HG03103 (cell line): ENCODE results near the gene LHX6.

Experiments
- ATAC-seq: cut with Tn5 transposase; IDR thresholded peaks from one replicate; pipeline ENCODE4 v1.9.1; 2021; ENCODE audit warnings: low read depth; ENCODE audit not compliant: unreplicated experiment

LHX6 gene

GRCh38 chr9:122192914-122193525 is 35.7 kb downstream of the LHX6 start:
- ATAC-seq, result no peak

- ATAC-seq, result no peak
These were observed 36.4 kb downstream of the LHX6 start for GRCh38 chr9:122192261-122192875.

GRCh38 chr9:122191584-122191983 is 37.2 kb downstream of the LHX6 start:
- ATAC-seq, result no peak

GRCh38 chr9:122190597-122191381 is 38.0 kb downstream of the LHX6 start:
- ATAC-seq, result no peak

GRCh38 chr9:122188369-122188768 is 40.4 kb downstream of the LHX6 start:
- ATAC-seq, result no peak

GRCh38 chr9:122186777-122187470 is 41.8 kb downstream of the LHX6 start:
- no peak for ATAC-seq

GRCh38 chr9:122186301-122186700 is 42.5 kb downstream of the LHX6 start:
- no peak for ATAC-seq

- no peak for ATAC-seq
These were observed 44.2 kb downstream of the LHX6 start for GRCh38 chr9:122184551-122184950.

GRCh38 chr9:122183501-122183900 is 45.3 kb downstream of the LHX6 start:
- no peak for ATAC-seq

- no peak for ATAC-seq
These were observed 48.1 kb downstream of the LHX6 start for GRCh38 chr9:122180633-122181032.

- no peak for ATAC-seq
These were observed 49.1 kb downstream of the LHX6 start for GRCh38 chr9:122179690-122180074.

GRCh38 chr9:122179054-122179689 is 49.6 kb downstream of the LHX6 start:
- no peak for ATAC-seq

- ATAC-seq, result no peak
These were observed 51.8 kb downstream of the LHX6 start for GRCh38 chr9:122176916-122177315.

- no peak for ATAC-seq
These were observed 55.1 kb downstream of the LHX6 start for GRCh38 chr9:122173670-122174069.

GRCh38 chr9:122172131-122172530 is 56.6 kb downstream of the LHX6 start:
- no peak for ATAC-seq

GRCh38 chr9:122168356-122168755 is 60.4 kb downstream of the LHX6 start:
- ATAC-seq, result no peak

GRCh38 chr9:122164286-122164685 is 64.5 kb downstream of the LHX6 start:
- ATAC-seq, result no peak

- no peak for ATAC-seq
These were observed 66.3 kb downstream of the LHX6 start for GRCh38 chr9:122162415-122162814.

- no peak for ATAC-seq
These were observed 68.9 kb downstream of the LHX6 start for GRCh38 chr9:122159925-122160246.

- ATAC-seq, result peak; percentile 92
These were observed 69.5 kb downstream of the LHX6 start, which contains the start of the genes MORN5 and NDUFA8 for GRCh38 chr9:122159026-122159924. Gene MORN5 (plus strand): TSS chr9:122159908. CDS start chr9:122159973, 65 bp downstream. Gene NDUFA8 (minus strand): TSS chr9:122159779. CDS start chr9:122159677, 102 bp downstream.
